ENCODE results near the gene WDFY2.

DNA sequence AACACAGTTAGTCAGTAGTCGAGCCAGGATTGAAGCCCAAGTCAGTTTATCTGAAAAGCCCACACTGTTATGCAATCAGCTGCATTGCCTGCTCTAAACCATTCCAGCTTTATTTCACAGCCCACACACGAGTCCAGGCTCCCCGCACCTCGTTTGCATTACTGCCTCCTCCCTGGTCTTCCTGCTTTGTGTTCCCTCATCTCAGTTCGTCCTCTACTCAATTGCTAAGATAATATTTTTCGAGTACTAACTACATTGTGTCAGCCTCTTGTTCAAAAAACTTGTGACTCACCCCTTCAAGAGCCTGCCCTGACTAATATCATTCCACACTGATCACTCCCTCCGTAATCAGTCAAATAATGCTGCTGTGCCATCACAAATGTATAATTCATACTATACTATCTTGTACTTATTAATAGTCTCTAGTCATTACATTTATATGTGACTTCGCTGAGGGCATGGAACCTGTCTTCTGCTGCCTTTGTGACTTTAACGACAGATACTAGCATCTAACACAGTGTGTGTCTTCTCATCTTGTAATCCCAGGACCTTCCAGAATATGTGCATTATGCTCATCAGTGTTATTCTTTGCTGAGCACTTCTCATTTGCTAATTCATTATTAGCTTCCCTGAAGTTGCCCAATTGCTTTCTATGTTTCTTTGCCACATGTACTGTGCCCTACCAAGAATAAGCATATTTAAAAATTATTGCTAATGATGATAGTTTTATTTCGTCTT, 26.2 kb upstream of the WDFY2 start:
- TF ChIP-seq REST (IDR thresholded peaks at IDR 0.05; ENCODE audit: unreplicated experiment) = no peak
- TF ChIP-seq CTCF (conservative IDR thresholded peaks at IDR 0.05; ENCODE audit: low read depth in 2 of 2) = no peak
- no peak for TF ChIP-seq POLR2AphosphoS5 (IDR thresholded peaks at IDR 0.05; ENCODE audit: low read depth)
- TF ChIP-seq EZH2 (IDR thresholded peaks at IDR 0.05; ENCODE audit: low read depth, unreplicated experiment) = no peak
- TF ChIP-seq ZNF114 (CRISPR knock-in tag; IDR thresholded peaks at IDR 0.05) = no peak
- TF ChIP-seq ETS1 (IDR thresholded peaks at IDR 0.05) = no peak
- no peak for TF ChIP-seq EZH2phosphoT487 (IDR thresholded peaks at IDR 0.05; ENCODE audit: unreplicated experiment)
- TF ChIP-seq JUNB (IDR thresholded peaks at IDR 0.05; ENCODE audit: unreplicated experiment) = no peak
- no peak for TF ChIP-seq CREB1 (CRISPR knock-in tag; IDR thresholded peaks at IDR 0.05; ENCODE audit: low read depth)
- no peak for TF ChIP-seq ZNF331 (CRISPR knock-in tag; IDR thresholded peaks at IDR 0.05; ENCODE audit: low read depth)
